Cerebellar nuclear complex (tissue), 1 donor: ENCODE data around the gene CERS6.

Experiments used
- DNase-seq, 2 experiments: peaks; one replicate each; lab custom pipeline; 2025; lab: John Stamatoyannopoulos, UW

Gene CERS6

DNA sequence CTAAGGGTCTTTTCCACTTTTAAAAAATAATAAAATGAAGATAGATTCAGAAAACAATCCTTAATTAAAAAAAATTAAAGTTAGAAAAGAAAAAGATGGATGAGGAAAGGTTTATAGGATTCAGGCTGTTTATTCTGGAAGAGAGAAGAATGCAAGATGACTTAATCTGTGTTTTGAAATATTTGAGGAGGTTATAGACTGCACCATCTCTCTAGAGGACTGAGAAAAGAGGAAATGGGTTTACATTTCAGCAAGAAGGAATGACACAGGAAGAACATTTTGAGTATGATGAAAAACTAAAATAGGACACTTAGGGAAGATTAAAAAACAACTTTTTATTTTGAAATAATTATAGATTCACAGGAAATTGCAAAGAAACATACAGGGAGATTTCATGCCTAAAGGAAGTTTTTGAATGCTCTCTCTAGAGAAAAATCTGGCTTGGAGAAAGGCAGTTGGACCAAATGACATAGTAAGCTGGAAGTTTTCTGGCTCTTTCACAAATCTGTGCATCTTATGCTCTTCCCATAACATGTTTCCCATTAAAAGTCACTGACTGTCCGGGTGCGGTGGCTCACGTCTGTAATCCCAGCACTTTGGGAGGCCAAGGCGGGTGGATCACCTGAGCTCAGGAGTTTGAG lies 75.0 kb downstream of the CERS6 start:
- DNase-seq = no peak

GRCh38 chr2:168534926-168535325 lies 78.9 kb downstream of the CERS6 start:
- no peak for DNase-seq

GRCh38 chr2:168536925-168537466 lies 80.9 kb downstream of the CERS6 start:
- no peak for DNase-seq

GRCh38 chr2:168538133-168538532 lies 82.1 kb downstream of the CERS6 start:
- no peak for DNase-seq

DNA sequence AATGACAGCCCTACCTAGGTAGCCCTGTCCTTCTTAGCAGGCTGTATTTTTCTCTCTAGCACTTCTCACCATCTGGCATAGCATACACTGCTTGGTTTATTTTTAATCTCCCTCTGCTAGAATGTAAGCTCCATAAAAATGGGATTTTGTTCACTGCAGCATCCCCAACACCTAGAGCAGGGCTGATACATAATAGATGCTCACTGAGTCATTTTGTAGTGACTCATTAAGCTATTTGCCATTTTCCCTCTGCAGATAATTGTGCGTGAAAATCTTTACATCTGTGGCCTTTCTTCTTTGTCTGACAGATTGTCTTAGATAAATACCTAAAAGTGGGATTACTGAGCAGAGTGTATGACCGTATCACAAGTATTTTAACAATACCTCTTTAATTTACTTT lies 82.5 kb downstream of the CERS6 start:
- DNase-seq = no peak

DNA sequence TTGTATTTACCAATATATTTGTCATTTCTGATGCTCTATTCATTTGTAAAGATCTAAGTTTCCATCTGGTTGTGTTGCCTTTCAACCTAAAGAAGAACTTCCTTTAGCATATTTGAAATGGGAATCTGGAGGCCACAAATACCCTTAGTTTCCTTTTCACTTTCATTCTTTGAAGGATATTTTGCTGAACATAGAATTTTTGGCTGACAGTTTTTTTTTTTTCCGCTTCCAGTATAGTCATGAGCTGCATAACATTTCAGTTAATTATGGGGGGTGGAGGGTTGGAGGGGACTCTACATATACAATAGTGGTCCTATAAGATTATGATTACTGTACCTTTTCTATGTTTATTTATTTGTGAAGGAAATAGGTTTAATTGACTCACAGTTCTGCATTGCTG lies 83.9 kb downstream of the CERS6 start:
- no peak for DNase-seq

DNA sequence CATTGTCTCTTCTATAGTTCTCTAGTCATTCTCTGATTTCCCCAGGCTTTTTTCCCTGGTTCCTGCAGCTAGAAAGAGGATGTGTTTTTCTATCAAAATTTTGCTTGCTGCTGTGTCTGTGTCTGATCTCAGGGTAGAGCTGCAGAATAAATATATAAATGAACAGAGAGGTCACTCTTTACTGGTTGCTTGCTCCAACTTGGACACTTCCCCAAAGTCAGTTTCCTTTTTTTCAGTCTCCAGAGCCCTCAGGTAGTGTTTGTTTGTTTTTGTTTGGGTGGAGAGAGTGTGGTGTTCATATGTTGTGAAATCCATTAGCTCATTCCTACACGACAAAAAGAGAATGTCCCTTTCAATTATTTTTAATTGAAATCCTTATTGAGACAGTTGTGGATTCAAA lies 85.8 kb downstream of the CERS6 start:
- DNase-seq = no peak

GRCh38 chr2:168543037-168543436 lies 87.0 kb downstream of the CERS6 start:
- no peak for DNase-seq

DNA sequence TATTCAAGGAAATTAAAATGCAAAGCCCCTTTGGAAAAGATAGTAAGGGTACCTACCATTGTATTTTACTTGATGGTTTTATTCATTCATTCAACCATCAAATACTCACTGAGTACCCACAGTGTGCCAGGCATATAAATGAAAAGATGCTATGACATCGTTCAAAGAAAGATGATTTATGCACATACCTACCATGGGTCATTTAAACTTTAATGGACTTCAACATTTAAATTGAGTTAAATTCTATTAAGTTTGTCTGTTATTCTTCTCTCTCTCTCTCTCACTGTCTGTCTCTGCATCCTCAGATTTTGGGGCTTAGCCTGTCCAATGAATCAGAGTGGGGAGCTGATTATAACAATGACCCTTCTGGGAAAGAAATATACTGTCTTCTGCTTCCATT lies 87.9 kb downstream of the CERS6 start:
- no peak for DNase-seq

DNA sequence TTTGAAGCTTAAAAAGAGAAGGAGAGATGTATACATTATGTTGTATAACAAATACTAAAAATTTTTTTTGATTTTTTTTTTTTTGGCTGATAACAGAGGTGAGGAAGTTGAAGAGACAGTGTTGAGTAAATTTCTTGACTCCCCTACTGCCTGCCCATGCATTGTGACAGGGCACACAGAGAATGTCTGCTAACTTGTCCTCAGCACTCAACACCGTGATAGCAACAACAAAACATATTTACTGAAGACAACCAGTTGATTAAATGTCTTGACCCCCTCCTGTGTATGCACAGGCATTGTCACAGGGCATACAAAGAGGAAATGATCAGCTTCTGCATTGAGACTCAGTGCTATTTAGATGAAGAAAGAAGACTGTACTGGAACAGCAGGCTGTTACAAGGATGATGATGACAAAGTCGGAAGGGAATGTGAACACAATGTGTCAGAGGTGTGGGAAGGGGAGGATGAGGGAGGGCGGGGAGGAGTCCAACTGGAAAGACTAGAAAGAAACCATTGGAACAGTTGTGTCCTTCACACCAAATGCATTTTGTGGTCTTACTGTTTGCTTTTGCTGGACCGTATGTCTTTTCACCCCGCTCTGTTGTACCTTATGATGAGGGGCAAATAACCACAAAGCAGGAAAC lies 89.5 kb downstream of the CERS6 start:
- no peak for DNase-seq

GRCh38 chr2:168550670-168551069 lies 94.6 kb downstream of the CERS6 start:
- no peak for DNase-seq

- DNase-seq = no peak
Observed at GRCh38 chr2:168552450-168552856, 96.4 kb downstream of the CERS6 start.

DNA sequence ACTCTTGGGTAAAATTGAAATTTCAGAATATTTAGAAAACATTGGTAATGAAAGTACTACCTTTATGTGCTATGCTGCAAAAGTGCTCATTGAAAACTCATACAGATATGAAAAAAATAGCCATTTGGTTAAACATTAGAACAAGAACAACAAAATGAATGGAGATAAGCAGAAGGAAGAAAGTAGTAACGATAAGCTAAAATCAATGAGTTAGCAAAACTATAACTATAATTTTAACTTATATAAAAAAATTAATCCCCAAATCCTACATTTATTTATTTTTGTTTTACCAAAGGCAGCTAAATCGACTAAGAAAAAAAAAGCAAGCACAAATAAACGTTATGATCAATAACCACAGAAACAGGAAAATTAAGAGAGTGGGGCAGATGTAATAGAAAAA lies 99.2 kb downstream of the CERS6 start:
- no peak for DNase-seq

DNA sequence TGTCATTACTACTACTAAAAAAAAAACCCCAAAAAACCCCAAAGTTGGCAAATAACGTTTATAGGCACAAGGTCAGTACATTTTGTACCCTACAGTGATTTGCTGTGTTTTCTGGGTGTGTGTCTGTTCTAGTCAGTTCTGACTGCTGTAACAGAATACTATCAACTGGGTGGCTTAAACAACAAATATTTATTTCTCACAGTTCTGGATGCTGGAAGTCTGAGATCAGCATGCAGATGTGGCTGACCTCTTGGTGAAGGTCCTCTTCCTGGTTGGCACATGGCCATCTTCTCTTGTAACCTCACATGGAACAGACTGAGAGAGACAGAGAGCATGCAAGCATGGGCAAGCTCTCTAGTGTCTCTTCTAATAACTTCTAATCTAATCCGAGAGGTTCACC lies 103.1 kb downstream of the CERS6 start:
- no peak for DNase-seq

- no peak for DNase-seq
Observed at GRCh38 chr2:168560817-168561499, 104.9 kb downstream of the CERS6 start.

DNA sequence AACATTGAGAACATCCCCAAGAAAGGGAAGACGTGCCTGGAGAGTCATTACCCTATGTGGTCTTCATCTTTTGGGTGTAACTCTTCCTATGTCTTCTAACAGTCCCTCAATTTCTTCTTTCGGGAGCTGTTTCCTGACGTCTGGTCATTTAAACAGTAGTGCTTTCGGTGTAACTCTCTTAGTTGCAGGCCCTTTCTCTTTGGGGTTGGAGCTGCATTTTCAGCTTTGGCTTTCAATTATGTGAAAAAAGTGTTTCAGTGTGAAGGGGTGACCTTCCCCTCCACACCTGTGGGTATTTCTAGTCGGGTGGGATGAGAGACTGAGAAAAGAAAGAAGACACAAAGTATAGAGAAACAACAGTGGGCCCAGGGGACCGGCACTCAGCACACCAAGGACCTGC lies 105.9 kb downstream of the CERS6 start:
- no peak for DNase-seq

GRCh38 chr2:168562971-168563370 lies 106.9 kb downstream of the CERS6 start:
- DNase-seq = no peak

DNA sequence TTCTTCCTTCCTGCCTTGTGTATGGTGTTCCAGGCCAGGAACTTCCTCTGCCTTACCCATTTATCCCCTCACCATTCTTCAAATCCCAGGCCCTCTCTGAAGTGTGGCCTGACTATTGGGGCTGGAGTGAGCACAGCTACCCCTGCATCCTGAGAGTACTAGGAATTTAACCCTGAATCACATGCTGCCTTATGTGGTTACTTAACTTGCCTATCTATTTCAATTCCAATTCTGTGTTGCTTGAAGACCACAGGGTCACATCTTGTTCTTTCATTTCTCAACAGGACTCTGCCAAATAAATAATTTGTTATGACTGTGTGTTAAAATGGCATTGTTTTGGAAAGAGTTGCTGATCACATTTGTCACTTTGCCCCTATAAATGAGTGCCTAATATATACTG lies 108.6 kb downstream of the CERS6 start:
- DNase-seq = no peak

GRCh38 chr2:168565112-168565511 lies 109.0 kb downstream of the CERS6 start:
- DNase-seq = no peak

DNA sequence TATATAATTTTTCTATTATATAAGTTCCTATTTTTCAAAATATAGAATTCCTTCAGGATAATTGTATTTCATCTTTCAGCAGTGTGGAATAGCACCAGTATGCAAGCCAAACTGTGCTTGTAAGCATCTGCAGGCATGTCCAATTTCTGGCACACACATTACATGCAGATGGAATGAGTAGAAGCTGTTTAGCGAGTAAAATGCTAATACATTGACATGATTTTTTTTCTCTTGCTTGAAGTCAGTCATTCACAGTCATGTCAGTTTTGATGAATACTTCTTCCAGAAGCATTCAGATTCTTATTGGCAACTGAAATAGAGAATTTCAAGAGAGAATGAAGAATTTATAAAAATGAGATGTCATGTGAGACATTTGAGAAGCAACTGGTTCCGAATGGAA lies 109.4 kb downstream of the CERS6 start:
- peak in 1 of 2 experiments; percentile 56 for DNase-seq

- no peak for DNase-seq
Observed at GRCh38 chr2:168566974-168567665, 111.0 kb downstream of the CERS6 start.

DNA sequence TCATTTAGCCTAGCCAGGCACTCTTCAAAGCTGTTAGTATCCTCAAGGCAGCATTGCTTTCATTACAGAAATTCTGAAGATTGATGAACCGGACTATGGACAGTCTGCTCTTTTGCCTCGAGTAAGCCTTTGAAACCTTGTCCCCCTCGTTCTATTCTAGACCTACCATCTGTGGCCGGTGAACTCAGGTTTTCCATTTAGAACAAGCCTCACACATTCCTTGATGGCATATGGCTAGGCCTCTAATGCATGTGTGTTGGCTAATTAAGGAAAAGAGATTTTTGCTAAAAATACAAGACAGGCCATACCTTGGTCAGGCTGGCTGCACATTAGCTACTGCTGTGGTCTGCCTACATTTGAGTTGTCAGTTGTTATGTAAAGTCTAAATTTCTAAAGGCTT lies 111.8 kb downstream of the CERS6 start:
- peak; percentile 32 to 70 for DNase-seq
